ENCODE data around the gene TSPAN15. TPM values are rescaled to one million over a fixed set of nuclear protein-coding genes. Genes with fewer than 3 reads are reported as not detected.
A peak's percentile ranks its signal among the peaks of the same experiment; 100 is the strongest.
"Not testable (repeated sequence)": the region's sequence is repeated elsewhere in the genome, so short reads cannot be mapped to it uniquely, and the experiment has no call there.

Gene TSPAN15
- total RNA-seq, 6 donors from 2014 or later = 19.9 to 69.5 (median 63.0) TPM

DNA sequence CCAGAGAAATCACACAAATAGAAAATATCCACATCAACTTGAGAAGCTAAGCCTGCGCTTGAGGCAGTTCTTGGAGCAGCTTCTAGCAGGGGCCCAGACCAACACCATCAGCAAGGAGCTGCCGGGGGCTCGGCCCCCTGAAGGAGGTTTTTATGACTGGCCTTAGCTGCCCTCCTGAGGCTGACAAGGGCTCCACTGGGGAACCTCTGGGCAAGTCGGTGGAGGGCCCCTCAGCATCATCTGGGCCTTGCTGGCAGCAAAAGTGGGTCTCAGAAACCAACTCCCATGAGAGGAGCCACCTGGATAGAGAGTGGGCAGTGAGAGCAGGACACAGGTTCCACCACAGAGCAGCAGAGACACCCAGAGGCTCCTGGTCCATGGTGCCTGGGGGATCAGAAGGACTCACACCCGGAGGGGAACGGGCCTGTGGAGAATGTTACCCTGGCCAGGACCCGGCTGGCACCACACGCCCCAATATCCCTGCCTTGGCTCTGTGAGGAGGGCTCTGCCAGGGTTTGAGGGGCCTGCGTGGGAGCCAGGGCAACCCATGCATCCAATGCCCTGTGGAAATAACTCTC lies 66.1 kb downstream of the TSPAN15 start:
- TF ChIP-seq POLR2AphosphoS5 (IDR thresholded peaks at IDR 0.05) (no peak), POLR2A (IDR thresholded peaks at IDR 0.05) (no peak), EP300 (IDR thresholded peaks at IDR 0.05) (no peak)
- TF ChIP-seq, protein P1, sequence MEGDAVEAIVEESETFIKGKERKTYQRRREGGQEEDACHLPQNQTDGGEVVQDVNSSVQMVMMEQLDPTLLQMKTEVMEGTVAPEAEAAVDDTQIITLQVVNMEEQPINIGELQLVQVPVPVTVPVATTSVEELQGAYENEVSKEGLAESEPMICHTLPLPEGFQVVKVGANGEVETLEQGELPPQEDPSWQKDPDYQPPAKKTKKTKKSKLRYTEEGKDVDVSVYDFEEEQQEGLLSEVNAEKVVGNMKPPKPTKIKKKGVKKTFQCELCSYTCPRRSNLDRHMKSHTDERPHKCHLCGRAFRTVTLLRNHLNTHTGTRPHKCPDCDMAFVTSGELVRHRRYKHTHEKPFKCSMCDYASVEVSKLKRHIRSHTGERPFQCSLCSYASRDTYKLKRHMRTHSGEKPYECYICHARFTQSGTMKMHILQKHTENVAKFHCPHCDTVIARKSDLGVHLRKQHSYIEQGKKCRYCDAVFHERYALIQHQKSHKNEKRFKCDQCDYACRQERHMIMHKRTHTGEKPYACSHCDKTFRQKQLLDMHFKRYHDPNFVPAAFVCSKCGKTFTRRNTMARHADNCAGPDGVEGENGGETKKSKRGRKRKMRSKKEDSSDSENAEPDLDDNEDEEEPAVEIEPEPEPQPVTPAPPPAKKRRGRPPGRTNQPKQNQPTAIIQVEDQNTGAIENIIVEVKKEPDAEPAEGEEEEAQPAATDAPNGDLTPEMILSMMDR (IDR thresholded peaks at IDR 0.05) = no peak
- peak in 1 of 2 donors; percentile 38 for ATAC-seq (ENCODE audit: low FRiP score in 2 of 2)
- Histone ChIP-seq H3K4me3 (no peak overlapping the region), H3K27me3 (no peaks in the 10 kb centered on the region), H3K9me3 (no peaks in the 10 kb centered on the region), H3K4me1 (no peaks in the 10 kb centered on the region), H3K27ac (no peak overlapping the region), H3K36me3 (peaks cover 0 to 15% (median 0%) of the 10 kb centered on the region in 4 donors)
- peak in 1 of 2 donors; percentile 32 for DNase-seq
- 85 to 93% methylated on average over 3 to 9 of the region's 9 CpGs for WGBS, 2 donors

DNA sequence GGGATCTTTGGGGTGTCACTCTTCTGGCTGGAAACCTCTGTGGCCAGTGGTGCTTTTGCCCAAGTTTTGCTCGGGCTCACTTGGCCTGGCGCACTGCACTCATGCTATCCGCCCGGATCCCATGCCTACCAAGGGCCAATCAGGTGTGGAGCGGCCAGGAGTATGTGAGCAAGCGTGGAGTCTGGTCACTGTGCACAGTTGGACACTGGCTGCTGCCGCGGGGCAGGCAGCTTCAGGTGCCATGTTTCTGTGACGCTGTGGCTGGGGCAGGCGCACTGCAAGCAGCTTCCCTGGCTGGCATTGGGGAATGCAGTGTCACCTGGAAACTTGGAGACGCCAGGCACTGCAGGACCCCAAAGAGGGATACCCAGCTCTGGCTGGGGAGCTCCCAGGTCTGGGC lies 76.7 kb downstream of the TSPAN15 start:
- DNase-seq (peak in 1 of 2 donors; percentile 37), ATAC-seq (ENCODE audit: low FRiP score in 2 of 2) (peak in 1 of 2 donors; percentile 57)
- WGBS, 2 donors = 86 to 96% methylated on average over 4 to 11 of the region's 11 CpGs
- Histone ChIP-seq H3K27me3 (no peaks in the 10 kb centered on the region), H3K9me3 (no peaks in the 10 kb centered on the region), H3K27ac (no peak overlapping the region), H3K4me3 (no peak overlapping the region), H3K36me3 (no peaks in the 10 kb centered on the region), H3K4me1 (no peaks in the 10 kb centered on the region)
- TF ChIP-seq, protein P1 (IDR thresholded peaks at IDR 0.05) = no peak
- TF ChIP-seq POLR2A (IDR thresholded peaks at IDR 0.05) = no peak
- no peak for TF ChIP-seq EP300 (IDR thresholded peaks at IDR 0.05)
- no peak for TF ChIP-seq POLR2AphosphoS5 (IDR thresholded peaks at IDR 0.05)

DNA sequence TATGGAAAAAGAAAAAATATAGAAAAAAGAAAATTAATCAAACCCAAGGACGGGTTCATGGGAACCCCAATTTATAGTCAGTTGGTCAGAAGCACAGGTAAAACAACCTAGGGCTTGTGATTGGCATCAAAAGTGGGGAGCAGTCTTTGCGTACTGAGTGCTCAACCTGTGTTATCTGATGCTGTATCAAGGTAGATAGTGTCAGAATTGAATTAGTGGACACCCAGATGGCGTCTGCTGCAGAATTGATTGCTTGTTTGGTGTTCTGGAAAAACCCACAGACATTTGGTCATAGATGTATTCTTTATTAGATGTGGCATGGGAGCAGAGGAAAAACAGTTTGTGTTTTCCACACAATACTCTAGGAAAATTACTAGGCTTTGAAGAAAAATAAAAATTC lies 82.4 kb downstream of the TSPAN15 start:
- no peak for ATAC-seq (ENCODE audit: low FRiP score in 2 of 2)
- no peak overlapping the region for H3K27ac ChIP-seq
- H3K36me3 ChIP-seq = no peaks in the 10 kb centered on the region
- WGBS, 2 donors = 79 to 86% methylated on average over 3 of the region's 3 CpGs
- no peak overlapping the region for H3K4me3 ChIP-seq
- H3K9me3 ChIP-seq = no peaks in the 10 kb centered on the region
- H3K4me1 ChIP-seq = no peaks in the 10 kb centered on the region
- H3K27me3 ChIP-seq = no peaks in the 10 kb centered on the region
- DNase-seq = no peak
- TF ChIP-seq POLR2A (IDR thresholded peaks at IDR 0.05) = no peak
- no peak for TF ChIP-seq POLR2AphosphoS5 (IDR thresholded peaks at IDR 0.05)
- TF ChIP-seq, protein P1 (IDR thresholded peaks at IDR 0.05) = no peak
- TF ChIP-seq EP300 (IDR thresholded peaks at IDR 0.05) = no peak

DNA sequence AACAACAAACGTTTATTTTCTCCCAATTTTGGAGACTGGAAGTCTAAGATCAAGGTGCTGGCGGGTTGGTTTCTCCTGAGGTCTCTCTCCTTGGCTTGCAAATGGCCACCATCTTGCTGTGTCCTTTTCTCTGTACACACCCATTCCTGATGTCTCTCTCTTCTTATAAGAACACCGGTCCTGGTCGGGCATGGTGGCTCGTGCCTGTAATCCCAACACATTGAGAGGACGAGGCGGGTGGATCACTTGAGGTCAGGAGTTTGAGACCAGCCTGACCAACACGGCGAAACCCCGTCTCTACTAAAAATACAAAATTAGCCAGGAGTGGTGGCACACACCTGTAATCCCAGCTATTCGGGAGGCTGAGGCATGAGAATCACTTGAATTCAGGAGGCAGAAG lies 85.3 kb downstream of the TSPAN15 start:
- H3K36me3 ChIP-seq; H3K4me3 ChIP-seq; H3K27me3 ChIP-seq; ATAC-seq (ENCODE audit: low FRiP score in 2 of 2); H3K9me3 ChIP-seq; H3K4me1 ChIP-seq; DNase-seq; H3K27ac ChIP-seq: not testable (repeated sequence)
- WGBS, 2 donors = 93 to 94% methylated on average over 11 of the region's 11 CpGs

DNA sequence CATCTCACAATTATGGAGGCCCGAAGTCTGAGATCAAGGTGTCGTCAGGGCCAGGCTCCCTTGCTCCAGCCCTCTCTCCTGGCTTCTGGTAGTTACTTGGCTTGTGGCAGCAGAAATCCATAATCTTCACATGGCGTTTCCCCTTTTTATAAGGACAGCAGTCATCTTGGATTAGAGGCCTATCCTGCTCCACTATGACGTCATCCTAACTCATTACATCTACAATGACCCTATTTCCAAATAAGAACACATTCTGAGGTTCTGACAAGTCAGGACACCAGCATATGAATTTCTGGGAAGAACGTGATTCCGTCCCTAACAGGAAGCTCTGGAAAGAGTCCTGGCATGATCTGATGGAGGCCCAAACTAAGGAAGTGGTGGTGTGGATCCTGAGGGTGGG lies 86.2 kb downstream of the TSPAN15 start:
- ATAC-seq (ENCODE audit: low FRiP score in 2 of 2) = no peak
- Histone ChIP-seq H3K4me3 (no peak overlapping the region), H3K4me1 (no peaks in the 10 kb centered on the region), H3K36me3 (no peaks in the 10 kb centered on the region), H3K9me3 (no peaks in the 10 kb centered on the region), H3K27ac (no peak overlapping the region), H3K27me3 (no peaks in the 10 kb centered on the region)
- TF ChIP-seq EP300 (IDR thresholded peaks at IDR 0.05) (no peak), POLR2AphosphoS5 (IDR thresholded peaks at IDR 0.05) (no peak), POLR2A (IDR thresholded peaks at IDR 0.05) (no peak)
- TF ChIP-seq, protein P1 (IDR thresholded peaks at IDR 0.05) = no peak
- DNase-seq = no peak
- WGBS, 2 donors = 89 to 94% methylated on average over 6 of the region's 6 CpGs
